CD4-positive, alpha-beta T cell treated with Interleukin-4 for 4 hours (primary cell): ENCODE measurements around the gene SRC.

Source experiments
- DNase-seq: peaks from one replicate; pipeline ENCODE4 v3.0.0-alpha.2; 2020

Gene SRC

GRCh38 chr20:37345339-37346235, at the start of gene SRC:
Gene SRC (plus strand): TSS chr20:37346140. CDS start chr20:37384154, 38,014 bp downstream.
- peak; percentile 20 for DNase-seq

GRCh38 chr20:37296371-37296770, 49.6 kb upstream of the SRC start:
- no peak for DNase-seq

- no peak for DNase-seq
These were observed 48.7 kb upstream of the SRC start for GRCh38 chr20:37297066-37297736.

GRCh38 chr20:37298190-37298939, 47.6 kb upstream of the SRC start:
- no peak for DNase-seq

GRCh38 chr20:37299718-37300528, 46.0 kb upstream of the SRC start:
- no peak for DNase-seq

GRCh38 chr20:37301120-37301519, 44.8 kb upstream of the SRC start:
- no peak for DNase-seq

GRCh38 chr20:37301558-37301957, 44.4 kb upstream of the SRC start:
- DNase-seq = no peak

- no peak for DNase-seq
These were observed 43.0 kb upstream of the SRC start for GRCh38 chr20:37302981-37303380.

- DNase-seq = no peak
These were observed 42.3 kb upstream of the SRC start for GRCh38 chr20:37303637-37304036.

GRCh38 chr20:37305079-37305478, 40.9 kb upstream of the SRC start:
- DNase-seq = no peak

- DNase-seq = no peak
These were observed 40.1 kb upstream of the SRC start for GRCh38 chr20:37305839-37306238.

GRCh38 chr20:37308086-37309050, 37.6 kb upstream of the SRC start:
- no peak for DNase-seq

- DNase-seq = no peak
These were observed 36.6 kb upstream of the SRC start for GRCh38 chr20:37309290-37309689.

- no peak for DNase-seq
These were observed 35.9 kb upstream of the SRC start for GRCh38 chr20:37309936-37310590.

- no peak for DNase-seq
These were observed 35.0 kb upstream of the SRC start for GRCh38 chr20:37310951-37311350.

- DNase-seq = no peak
These were observed 34.1 kb upstream of the SRC start for GRCh38 chr20:37311710-37312355.

GRCh38 chr20:37313546-37314091, 32.3 kb upstream of the SRC start:
- no peak for DNase-seq

GRCh38 chr20:37314099-37314498, 31.8 kb upstream of the SRC start:
- no peak for DNase-seq

- no peak for DNase-seq
These were observed 31.3 kb upstream of the SRC start for GRCh38 chr20:37314617-37315016.

- DNase-seq = no peak
These were observed 30.9 kb upstream of the SRC start for GRCh38 chr20:37315021-37315451.
